ENCODE results near the gene RPL6. TPM values are rescaled to one million over a fixed set of nuclear protein-coding genes. Genes with fewer than 3 reads are reported as not detected.

The RPL6 gene
- total and polyA plus RNA-seq, 2 experiments from 2014 or later, result 320 to 2,038 TPM

DNA sequence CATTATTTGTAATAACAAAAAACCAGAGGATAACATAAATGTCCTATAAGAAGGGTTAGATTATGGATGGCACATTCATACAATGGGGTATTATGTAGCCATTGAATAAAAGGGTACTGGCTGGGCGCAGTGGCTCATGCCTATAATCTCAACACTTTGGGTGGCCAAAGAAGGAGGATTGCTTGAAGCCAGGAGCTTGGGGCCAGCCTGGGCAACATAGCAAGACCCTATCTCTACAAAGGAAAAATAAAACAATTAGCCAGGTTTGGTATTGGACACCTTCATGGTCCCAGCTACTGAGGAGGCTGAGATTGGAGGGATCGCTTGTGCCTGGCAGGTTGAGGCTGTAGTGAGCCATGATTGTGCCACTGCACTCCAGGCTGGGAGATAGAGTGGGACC, 24.1 kb upstream of the RPL6 start:
- Histone ChIP-seq H3K36me3 (no peaks in the 10 kb centered on the region), H3K9me3 (ENCODE audit: low read depth) (no peaks in the 10 kb centered on the region), H3K4me3 (no peak overlapping the region), H3K27ac (no peak overlapping the region), H3K27me3 (no peaks in the 10 kb centered on the region), H3K4me1 (ENCODE audit: low read depth) (no peaks in the 10 kb centered on the region)
- no peak for DNase-seq (ENCODE audit: low read depth in 1 of 2, low spot score in 1 of 2)
- TF ChIP-seq, protein P1, sequence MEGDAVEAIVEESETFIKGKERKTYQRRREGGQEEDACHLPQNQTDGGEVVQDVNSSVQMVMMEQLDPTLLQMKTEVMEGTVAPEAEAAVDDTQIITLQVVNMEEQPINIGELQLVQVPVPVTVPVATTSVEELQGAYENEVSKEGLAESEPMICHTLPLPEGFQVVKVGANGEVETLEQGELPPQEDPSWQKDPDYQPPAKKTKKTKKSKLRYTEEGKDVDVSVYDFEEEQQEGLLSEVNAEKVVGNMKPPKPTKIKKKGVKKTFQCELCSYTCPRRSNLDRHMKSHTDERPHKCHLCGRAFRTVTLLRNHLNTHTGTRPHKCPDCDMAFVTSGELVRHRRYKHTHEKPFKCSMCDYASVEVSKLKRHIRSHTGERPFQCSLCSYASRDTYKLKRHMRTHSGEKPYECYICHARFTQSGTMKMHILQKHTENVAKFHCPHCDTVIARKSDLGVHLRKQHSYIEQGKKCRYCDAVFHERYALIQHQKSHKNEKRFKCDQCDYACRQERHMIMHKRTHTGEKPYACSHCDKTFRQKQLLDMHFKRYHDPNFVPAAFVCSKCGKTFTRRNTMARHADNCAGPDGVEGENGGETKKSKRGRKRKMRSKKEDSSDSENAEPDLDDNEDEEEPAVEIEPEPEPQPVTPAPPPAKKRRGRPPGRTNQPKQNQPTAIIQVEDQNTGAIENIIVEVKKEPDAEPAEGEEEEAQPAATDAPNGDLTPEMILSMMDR (IDR thresholded peaks at IDR 0.05; ENCODE audit: low read depth, low read length), result no peak

- TF ChIP-seq, protein P1 (IDR thresholded peaks at IDR 0.05; ENCODE audit: low read depth, low read length), result no peak
- Histone ChIP-seq H3K9me3 (ENCODE audit: low read depth) (no peaks in the 10 kb centered on the region), H3K27ac (no peak overlapping the region), H3K4me1 (ENCODE audit: low read depth) (no peaks in the 10 kb centered on the region), H3K36me3 (no peaks in the 10 kb centered on the region), H3K27me3 (no peaks in the 10 kb centered on the region), H3K4me3 (no peak overlapping the region)
- DNase-seq (ENCODE audit: low read depth in 1 of 2, low spot score in 1 of 2), result no peak
Measured at GRCh38 chr12:112431965-112432364, 22.6 kb upstream of the RPL6 start.

GRCh38 chr12:112430929-112431328, 21.5 kb upstream of the RPL6 start:
- DNase-seq (ENCODE audit: low read depth in 1 of 2, low spot score in 1 of 2), result no peak
- Histone ChIP-seq H3K4me1 (ENCODE audit: low read depth) (no peaks in the 10 kb centered on the region), H3K4me3 (no peak overlapping the region), H3K36me3 (no peaks in the 10 kb centered on the region), H3K27me3 (no peaks in the 10 kb centered on the region), H3K27ac (no peak overlapping the region), H3K9me3 (ENCODE audit: low read depth) (no peaks in the 10 kb centered on the region)
- TF ChIP-seq, protein P1 (IDR thresholded peaks at IDR 0.05; ENCODE audit: low read depth, low read length), result no peak

DNA sequence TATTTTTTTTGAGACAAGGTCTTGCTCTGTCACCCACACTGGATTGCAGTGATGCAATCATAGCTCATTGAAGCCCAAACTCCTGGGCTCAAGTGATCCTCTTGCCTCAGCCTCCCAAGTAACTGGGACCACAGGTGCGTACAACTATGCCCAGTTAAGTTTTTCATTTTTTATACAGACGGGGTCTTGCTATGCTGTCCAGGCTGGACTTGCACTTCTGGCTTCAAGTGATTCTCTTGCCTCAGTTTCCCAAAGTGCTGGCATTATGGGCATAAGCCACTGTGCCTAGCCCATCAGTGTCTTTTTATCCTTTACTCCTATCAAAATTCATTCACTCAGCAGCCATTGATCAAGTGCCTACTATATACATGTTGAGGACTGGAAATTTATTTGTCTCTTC, 18.4 kb upstream of the RPL6 start:
- TF ChIP-seq, protein P1 (IDR thresholded peaks at IDR 0.05; ENCODE audit: low read depth, low read length), result no peak
- no peak overlapping the region for H3K27ac ChIP-seq
- H3K4me3 ChIP-seq, result no peak overlapping the region
- DNase-seq (ENCODE audit: low read depth in 1 of 2, low spot score in 1 of 2), result no peak
- H3K9me3 ChIP-seq (ENCODE audit: low read depth), result no peaks in the 10 kb centered on the region
- no peaks in the 10 kb centered on the region for H3K27me3 ChIP-seq
- H3K4me1 ChIP-seq (ENCODE audit: low read depth), result no peaks in the 10 kb centered on the region
- H3K36me3 ChIP-seq, result no peaks in the 10 kb centered on the region

GRCh38 chr12:112425582-112426382, 16.4 kb upstream of the RPL6 start:
- H3K27me3 ChIP-seq, result no peaks in the 10 kb centered on the region
- no peak for DNase-seq (ENCODE audit: low read depth in 1 of 2, low spot score in 1 of 2)
- no peaks in the 10 kb centered on the region for H3K36me3 ChIP-seq
- no peaks in the 10 kb centered on the region for H3K4me1 ChIP-seq (ENCODE audit: low read depth)
- TF ChIP-seq, protein P1 (IDR thresholded peaks at IDR 0.05; ENCODE audit: low read depth, low read length), result no peak
- H3K9me3 ChIP-seq (ENCODE audit: low read depth), result no peaks in the 10 kb centered on the region
- H3K4me3 ChIP-seq, result no peak overlapping the region
- no peak overlapping the region for H3K27ac ChIP-seq

All from cardiac muscle cell (in vitro differentiated cells and primary cell).